ENCODE measurements around the gene TOX3.

GRCh38 chr16:52434224-52434623 lies 112.7 kb downstream of the TOX3 start:
- TF ChIP-seq JUN (CRISPR knock-in tag; IDR thresholded peaks at IDR 0.05) (no peak), TEAD4 (CRISPR knock-in tag; IDR thresholded peaks at IDR 0.05) (no peak)

All from WTC11 (cell line).